Measurements from ENCODE around the gene SYTL1.

- TF ChIP-seq YY1 (IDR thresholded peaks at IDR 0.05; ENCODE audit: low read depth) (no peak), EP300 (IDR thresholded peaks at IDR 0.05; ENCODE audit: borderline replicate concordance) (no peak), CREB1 (IDR thresholded peaks at IDR 0.05; ENCODE audit: low read depth) (no peak), RAD21 (IDR thresholded peaks at IDR 0.05; ENCODE audit: low read depth) (no peak), NFIC (IDR thresholded peaks at IDR 0.05) (no peak), TEAD4 (IDR thresholded peaks at IDR 0.05) (no peak), TAF1 (IDR thresholded peaks at IDR 0.05; ENCODE audit: low read depth) (no peak), CEBPB (IDR thresholded peaks at IDR 0.05) (no peak)
- TF ChIP-seq, protein P1, sequence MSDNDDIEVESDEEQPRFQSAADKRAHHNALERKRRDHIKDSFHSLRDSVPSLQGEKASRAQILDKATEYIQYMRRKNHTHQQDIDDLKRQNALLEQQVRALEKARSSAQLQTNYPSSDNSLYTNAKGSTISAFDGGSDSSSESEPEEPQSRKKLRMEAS (IDR thresholded peaks at IDR 0.05): no peak
- TF ChIP-seq, protein P2, sequence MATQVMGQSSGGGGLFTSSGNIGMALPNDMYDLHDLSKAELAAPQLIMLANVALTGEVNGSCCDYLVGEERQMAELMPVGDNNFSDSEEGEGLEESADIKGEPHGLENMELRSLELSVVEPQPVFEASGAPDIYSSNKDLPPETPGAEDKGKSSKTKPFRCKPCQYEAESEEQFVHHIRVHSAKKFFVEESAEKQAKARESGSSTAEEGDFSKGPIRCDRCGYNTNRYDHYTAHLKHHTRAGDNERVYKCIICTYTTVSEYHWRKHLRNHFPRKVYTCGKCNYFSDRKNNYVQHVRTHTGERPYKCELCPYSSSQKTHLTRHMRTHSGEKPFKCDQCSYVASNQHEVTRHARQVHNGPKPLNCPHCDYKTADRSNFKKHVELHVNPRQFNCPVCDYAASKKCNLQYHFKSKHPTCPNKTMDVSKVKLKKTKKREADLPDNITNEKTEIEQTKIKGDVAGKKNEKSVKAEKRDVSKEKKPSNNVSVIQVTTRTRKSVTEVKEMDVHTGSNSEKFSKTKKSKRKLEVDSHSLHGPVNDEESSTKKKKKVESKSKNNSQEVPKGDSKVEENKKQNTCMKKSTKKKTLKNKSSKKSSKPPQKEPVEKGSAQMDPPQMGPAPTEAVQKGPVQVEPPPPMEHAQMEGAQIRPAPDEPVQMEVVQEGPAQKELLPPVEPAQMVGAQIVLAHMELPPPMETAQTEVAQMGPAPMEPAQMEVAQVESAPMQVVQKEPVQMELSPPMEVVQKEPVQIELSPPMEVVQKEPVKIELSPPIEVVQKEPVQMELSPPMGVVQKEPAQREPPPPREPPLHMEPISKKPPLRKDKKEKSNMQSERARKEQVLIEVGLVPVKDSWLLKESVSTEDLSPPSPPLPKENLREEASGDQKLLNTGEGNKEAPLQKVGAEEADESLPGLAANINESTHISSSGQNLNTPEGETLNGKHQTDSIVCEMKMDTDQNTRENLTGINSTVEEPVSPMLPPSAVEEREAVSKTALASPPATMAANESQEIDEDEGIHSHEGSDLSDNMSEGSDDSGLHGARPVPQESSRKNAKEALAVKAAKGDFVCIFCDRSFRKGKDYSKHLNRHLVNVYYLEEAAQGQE (IDR thresholded peaks at IDR 0.05; ENCODE audit: low read depth): no peak
Observed at GRCh38 chr1:27349784-27350662, 8.2 kb downstream of the SYTL1 start.
